SU-DHL-6 (cell line): ENCODE measurements around the gene PGAP3.

Experiments
- EZH2phosphoT487 ChIP-seq: fragments of 200-600 bp; sonication (generic), shearing (Covaris generic); conservative IDR thresholded peaks from 2 replicates; pipeline ENCODE4 v1.6.1; 2018; ENCODE audit warnings: mild to moderate bottlenecking, antibody characterized with exemption, low read length, moderate library complexity, mixed read lengths
- TF ChIP-seq, protein P1 (sequence below): fragments of 200-600 bp; sonication (generic); IDR thresholded peaks from one replicate; pipeline ENCODE4 v1.5.1; 2017; ENCODE audit warnings: antibody characterized with exemption, mild to moderate bottlenecking, low read length, moderate library complexity; ENCODE audit not compliant: insufficient read depth, poor library complexity, severe bottlenecking

DNA sequence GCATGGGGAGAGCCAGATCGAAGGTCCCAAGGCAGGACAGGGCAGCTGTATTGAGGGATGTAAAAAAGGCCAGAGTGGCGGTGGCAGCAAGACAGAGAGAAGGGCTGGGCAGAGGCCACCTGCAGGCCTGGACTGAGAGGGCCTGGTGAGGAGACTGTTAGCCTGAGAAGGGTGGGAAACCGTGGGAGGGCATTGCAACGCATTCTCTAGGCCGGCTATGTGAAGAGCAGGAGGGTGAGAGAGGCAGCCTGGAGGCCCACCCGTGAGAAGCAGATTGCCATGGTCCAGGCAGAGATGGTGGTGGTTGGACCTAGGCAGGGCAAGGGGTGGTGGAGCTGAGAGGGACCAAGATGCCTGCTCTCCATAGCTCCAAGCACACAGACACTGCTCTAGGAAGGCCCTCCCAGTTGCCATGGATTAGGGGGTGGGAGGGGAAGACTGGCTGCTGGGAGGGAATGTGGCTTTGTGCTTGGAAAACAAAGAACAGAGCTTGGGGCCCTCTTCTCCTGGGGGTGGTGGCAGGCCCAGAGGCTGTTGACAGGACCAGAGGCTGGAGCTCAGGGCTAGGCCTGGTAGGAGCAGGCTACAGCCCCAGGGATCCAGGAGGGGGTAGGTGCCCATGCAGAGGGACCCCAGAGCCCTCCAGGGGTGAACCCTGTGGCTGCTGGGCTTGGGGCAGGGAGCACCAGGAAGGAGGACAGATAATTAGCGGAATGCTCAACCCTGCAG, 35.1 kb downstream of the PGAP3 start:
- TF ChIP-seq, protein P1, sequence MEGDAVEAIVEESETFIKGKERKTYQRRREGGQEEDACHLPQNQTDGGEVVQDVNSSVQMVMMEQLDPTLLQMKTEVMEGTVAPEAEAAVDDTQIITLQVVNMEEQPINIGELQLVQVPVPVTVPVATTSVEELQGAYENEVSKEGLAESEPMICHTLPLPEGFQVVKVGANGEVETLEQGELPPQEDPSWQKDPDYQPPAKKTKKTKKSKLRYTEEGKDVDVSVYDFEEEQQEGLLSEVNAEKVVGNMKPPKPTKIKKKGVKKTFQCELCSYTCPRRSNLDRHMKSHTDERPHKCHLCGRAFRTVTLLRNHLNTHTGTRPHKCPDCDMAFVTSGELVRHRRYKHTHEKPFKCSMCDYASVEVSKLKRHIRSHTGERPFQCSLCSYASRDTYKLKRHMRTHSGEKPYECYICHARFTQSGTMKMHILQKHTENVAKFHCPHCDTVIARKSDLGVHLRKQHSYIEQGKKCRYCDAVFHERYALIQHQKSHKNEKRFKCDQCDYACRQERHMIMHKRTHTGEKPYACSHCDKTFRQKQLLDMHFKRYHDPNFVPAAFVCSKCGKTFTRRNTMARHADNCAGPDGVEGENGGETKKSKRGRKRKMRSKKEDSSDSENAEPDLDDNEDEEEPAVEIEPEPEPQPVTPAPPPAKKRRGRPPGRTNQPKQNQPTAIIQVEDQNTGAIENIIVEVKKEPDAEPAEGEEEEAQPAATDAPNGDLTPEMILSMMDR: no peak
- no peak for TF ChIP-seq EZH2phosphoT487
